ENCODE results near the gene SCYL1.

DNA sequence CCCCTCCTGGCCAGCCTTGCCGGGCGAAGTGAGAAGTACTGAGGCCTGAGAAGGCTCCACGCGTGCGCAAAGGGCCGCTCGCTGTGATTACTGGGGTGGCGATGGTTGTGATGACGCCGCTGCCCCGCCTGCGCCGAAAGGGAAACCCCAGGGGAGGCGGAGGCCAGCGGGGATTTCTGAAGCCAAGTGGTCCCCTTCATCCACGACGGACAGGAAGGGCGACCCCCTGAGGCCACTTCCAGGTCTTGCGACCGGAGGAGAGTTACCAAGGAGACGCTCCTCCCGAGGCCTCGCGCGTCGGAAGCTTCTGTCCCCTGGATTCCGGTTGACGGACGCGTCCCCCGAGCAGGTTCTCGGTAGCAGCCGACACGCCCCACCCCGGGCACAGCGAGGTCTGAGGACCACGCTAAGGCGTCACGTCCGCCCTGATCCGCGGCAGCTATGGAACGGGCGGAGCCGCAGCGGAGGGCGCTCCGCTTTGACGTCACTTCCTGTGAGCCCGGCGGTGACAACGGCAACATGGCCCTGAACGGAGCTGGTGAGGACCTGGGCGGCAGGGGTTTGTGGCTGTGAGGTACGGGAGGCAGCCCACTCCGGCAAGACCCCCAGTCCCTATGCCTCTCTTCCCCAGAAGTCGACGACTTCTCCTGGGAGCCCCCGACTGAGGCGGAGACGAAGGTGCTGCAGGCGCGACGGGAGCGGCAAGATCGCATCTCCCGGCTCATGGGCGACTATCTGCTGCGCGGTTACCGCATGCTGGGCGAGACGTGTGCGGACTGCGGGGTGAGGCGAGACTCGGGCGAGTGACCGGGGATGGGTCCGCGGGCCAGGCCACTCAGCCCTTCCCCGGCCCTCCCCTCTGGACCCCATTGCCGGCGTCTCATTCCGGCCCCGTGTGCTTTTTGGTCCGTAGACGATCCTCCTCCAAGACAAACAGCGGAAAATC is 45.4 kb downstream of the SCYL1 start, which contains the start of gene ZNRD2:
- TF ChIP-seq, protein P1, sequence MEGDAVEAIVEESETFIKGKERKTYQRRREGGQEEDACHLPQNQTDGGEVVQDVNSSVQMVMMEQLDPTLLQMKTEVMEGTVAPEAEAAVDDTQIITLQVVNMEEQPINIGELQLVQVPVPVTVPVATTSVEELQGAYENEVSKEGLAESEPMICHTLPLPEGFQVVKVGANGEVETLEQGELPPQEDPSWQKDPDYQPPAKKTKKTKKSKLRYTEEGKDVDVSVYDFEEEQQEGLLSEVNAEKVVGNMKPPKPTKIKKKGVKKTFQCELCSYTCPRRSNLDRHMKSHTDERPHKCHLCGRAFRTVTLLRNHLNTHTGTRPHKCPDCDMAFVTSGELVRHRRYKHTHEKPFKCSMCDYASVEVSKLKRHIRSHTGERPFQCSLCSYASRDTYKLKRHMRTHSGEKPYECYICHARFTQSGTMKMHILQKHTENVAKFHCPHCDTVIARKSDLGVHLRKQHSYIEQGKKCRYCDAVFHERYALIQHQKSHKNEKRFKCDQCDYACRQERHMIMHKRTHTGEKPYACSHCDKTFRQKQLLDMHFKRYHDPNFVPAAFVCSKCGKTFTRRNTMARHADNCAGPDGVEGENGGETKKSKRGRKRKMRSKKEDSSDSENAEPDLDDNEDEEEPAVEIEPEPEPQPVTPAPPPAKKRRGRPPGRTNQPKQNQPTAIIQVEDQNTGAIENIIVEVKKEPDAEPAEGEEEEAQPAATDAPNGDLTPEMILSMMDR (conservative IDR thresholded peaks at IDR 0.05; ENCODE audit: low read depth, low read length): peak; percentile 76
- peak; percentile 64 for TF ChIP-seq RAD21 (IDR thresholded peaks at IDR 0.05; ENCODE audit: low read length)
- TF ChIP-seq POLR2A (IDR thresholded peaks at IDR 0.05; ENCODE audit: low read depth, low read length): peak; percentile 73
- TF ChIP-seq RFX5 (IDR thresholded peaks at IDR 0.05; ENCODE audit: low read depth, low read length): no peak
- no peak for TF ChIP-seq RCOR1 (IDR thresholded peaks at IDR 0.05; ENCODE audit: insufficient replicate concordance, low read length)

All from IMR-90 (cell line).